ENCODE measurements around the gene NAGS. TPM values are rescaled to one million over a fixed set of nuclear protein-coding genes. Genes with fewer than 3 reads are reported as not detected.

NAGS gene
- total and polyA plus RNA-seq, 10 of the 15 experiments (the other 5 are each of a cell fraction or from before 2014, with no cell fraction given), result 0.11 to 1.6 (median 0.64) TPM; not detected in 1

- no peak for DNase-seq (ENCODE audit: low read depth, low spot score)
- intact Hi-C loops (cut with micrococcal nuclease; ENCODE audit: unreplicated experiment), result no loop called here
- Histone ChIP-seq H3K27me3 (replicated peaks in 1 of 2; ENCODE audit: control insufficient read depth in 2 of 2, insufficient read depth in 2 of 2, low read length in 1 of 2) (peaks cover 5 to 18% of the 10 kb centered on the region in 2 experiments), H3K4me3 (no peak overlapping the region), H3K27ac (ENCODE audit: control insufficient read depth, insufficient read depth) (no peak overlapping the region), H3K79me2 (ENCODE audit: control insufficient read depth, insufficient read depth, low read length) (no peaks in the 10 kb centered on the region), H3K4me2 (ENCODE audit: control insufficient read depth, insufficient read depth) (no peak overlapping the region), H2AFZ (ENCODE audit: control insufficient read depth, low read depth, low read length) (no peak overlapping the region), H3K36me3 (ENCODE audit: control insufficient read depth in 2 of 2, insufficient read depth in 2 of 2, low read length in 1 of 2) (no peaks in the 10 kb centered on the region), H3K4me1 (ENCODE audit: control insufficient read depth, insufficient read depth, low read length) (no peaks in the 10 kb centered on the region), H4K20me1 (ENCODE audit: control insufficient read depth, insufficient read depth) (no peaks in the 10 kb centered on the region), H3K9ac (ENCODE audit: control insufficient read depth, insufficient read depth, low read length) (no peak overlapping the region), H3K9me3 (replicated peaks; ENCODE audit: control insufficient read depth, insufficient read depth, low read length) (no peaks in the 10 kb centered on the region)
- in situ Hi-C loops (cut with MboI), result no loop called here
- FAIRE-seq, result no peak
- TF ChIP-seq ZBTB40 (IDR thresholded peaks at IDR 0.05; ENCODE audit: borderline replicate concordance) (no peak), POLR2AphosphoS2 (IDR thresholded peaks at IDR 0.05; ENCODE audit: low read depth, low read length) (no peak), ZNF384 (IDR thresholded peaks at IDR 0.05; ENCODE audit: borderline replicate concordance, low read depth, low read length) (no peak), NR2C1 (IDR thresholded peaks at IDR 0.05) (no peak), SREBF1 (IDR thresholded peaks at IDR 0.05; ENCODE audit: low read length) (no peak), EED (IDR thresholded peaks at IDR 0.05; ENCODE audit: low read depth) (no peak)
- CTCF ChIA-PET, result interaction anchor here (0.5 to 1.9 kb wide), 5 partner anchors 63 to 420 kb away, joined by 3 to 8 read pairs (median 3); no protein-coding TSS in a partner anchor
- POLR2A ChIA-PET, result no interaction called here
- RAD21 ChIA-PET (ENCODE audit: unreplicated experiment), result no interaction called here
- SMC1A ChIA-PET (ENCODE audit: uncharacterized antibody, unreplicated experiment), result interaction anchor here (0.6 kb wide), 1 partner anchor 71 kb away, joined by 3 read pairs; no protein-coding TSS in a partner anchor
- WGBS (ENCODE audit: insufficient coverage, insufficient replicate concordance, low lambda C conversion rate, missing lambda C conversion rate), result 46% methylated on average over 4 of the region's 4 CpGs
- no peak for ATAC-seq
- no TSS peak for BruUV-seq (replicated peaks)
Observed at GRCh38 chr17:43979671-43980070, 24.8 kb upstream of the NAGS start.

Data from GM12878 (cell line).